ENCODE measurements around the gene OTUD6A. TPM values are rescaled to one million over a fixed set of nuclear protein-coding genes. Genes with fewer than 3 reads are reported as not detected.

Gene OTUD6A, protein sequence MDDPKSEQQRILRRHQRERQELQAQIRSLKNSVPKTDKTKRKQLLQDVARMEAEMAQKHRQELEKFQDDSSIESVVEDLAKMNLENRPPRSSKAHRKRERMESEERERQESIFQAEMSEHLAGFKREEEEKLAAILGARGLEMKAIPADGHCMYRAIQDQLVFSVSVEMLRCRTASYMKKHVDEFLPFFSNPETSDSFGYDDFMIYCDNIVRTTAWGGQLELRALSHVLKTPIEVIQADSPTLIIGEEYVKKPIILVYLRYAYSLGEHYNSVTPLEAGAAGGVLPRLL
- total RNA-seq, result not detected

GRCh38 chrX:70062076-70062475 is at the start of gene OTUD6A:
TSS of gene OTUD6A (plus strand) at chrX:70062457. CDS start at chrX:70062525, 68 bp downstream.
- no peaks in the 10 kb centered on the region for H3K4me1 Mint-ChIP-seq
- no peak within 1 kb of the TSS for H3K27ac Mint-ChIP-seq
- DNase-seq, result no peak
- CTCF ChIA-PET, result no interaction called here
- H3K36me3 Mint-ChIP-seq, result no peaks in the 10 kb centered on the region
- no peak for ATAC-seq
- peaks cover 9% of the 10 kb centered on the region for H3K27me3 Mint-ChIP-seq
- H3K4me3 Mint-ChIP-seq, result no peak within 1 kb of the TSS
- no peaks in the 10 kb centered on the region for H3K9me3 Mint-ChIP-seq (ENCODE audit: low read depth)

DNA sequence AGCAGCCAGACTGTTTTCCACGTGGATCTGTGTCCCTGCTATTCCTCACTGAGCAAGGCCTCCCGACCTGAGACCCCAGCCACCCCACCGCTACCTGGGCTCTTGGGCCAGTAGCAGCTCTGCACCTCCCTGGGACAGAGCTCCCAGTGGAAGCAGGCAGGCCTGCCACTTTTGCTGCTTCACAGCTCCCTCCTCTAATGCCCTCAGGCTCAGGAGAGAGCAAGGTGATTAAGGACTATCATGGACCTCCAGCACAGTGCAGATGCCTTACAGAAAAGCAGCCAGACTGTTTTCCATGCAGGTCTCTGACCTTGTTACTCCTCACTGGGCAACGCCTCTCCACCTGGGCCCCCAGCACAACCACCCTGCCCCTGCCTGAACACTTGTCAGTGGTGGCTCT is 49.5 kb upstream of the OTUD6A start:
- H3K4me3 Mint-ChIP-seq, result no peak overlapping the region
- CTCF ChIA-PET, result interaction anchor here (1.6 kb wide), 1 partner anchor 18 kb away, joined by 3 read pairs; no protein-coding TSS in a partner anchor
- ATAC-seq, result no peak

DNA sequence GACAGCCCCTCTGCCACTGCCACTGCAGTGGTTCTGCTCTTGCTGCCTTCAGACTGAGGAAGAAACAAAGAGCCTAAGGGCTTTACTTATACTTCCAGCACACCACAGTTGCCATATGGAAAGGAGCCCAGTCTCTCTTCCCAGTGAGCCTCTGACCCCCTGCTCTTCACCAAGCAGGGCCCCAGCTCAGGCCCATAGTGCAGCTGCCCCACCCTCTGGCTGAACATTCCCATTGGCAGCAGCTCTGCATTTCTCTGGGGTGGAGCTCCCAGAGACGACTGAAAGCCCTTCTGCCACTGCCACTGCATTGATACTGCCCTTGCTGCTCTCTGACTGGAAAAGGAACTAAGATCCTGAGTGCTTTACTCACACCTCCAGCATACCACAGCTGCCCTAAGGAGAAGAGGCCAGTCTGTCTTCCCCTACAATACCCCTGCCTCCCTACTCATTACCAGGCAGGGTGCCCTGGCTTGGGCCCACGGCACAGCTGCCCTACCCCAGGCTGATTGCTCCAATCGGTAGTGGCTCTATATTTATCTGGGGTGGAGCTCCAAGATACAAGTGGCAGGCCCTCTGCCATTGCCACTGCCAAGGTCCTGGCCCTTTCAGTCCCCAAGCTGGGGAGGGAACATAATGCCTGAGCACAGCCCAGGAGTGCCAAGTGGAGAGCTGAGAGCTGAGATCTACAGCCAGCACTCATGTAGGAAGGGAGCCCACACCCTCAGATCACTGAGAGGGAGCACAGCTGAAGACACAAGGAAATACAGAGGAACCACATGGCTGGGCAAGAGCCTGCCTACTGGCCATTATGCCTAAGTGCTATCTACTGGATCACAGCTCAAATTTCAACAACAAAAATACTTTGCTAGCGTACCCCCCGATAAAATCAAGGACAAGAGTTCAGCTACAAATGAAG is 48.5 kb upstream of the OTUD6A start:
- ATAC-seq (no peak), DNase-seq (no peak)
- peaks cover 6% of the 10 kb centered on the region for H3K27me3 Mint-ChIP-seq
- peaks cover 3% of the 10 kb centered on the region for H3K9me3 Mint-ChIP-seq (ENCODE audit: low read depth)
- no peak overlapping the region for H3K27ac Mint-ChIP-seq
- H3K4me1 Mint-ChIP-seq, result peaks cover 15% of the 10 kb centered on the region
- CTCF ChIA-PET, result interaction anchor here (1.6 kb wide), 1 partner anchor 17 kb away, joined by 3 read pairs; no protein-coding TSS in a partner anchor
- H3K36me3 Mint-ChIP-seq, result no peaks in the 10 kb centered on the region
- H3K4me3 Mint-ChIP-seq, result no peak overlapping the region

More for the DNA sequence above, 49.5 kb upstream of the OTUD6A start:
- DNase-seq, result no peak
- peaks cover 4% of the 10 kb centered on the region for H3K27me3 Mint-ChIP-seq
- peaks cover 3% of the 10 kb centered on the region for H3K9me3 Mint-ChIP-seq (ENCODE audit: low read depth)
- H3K27ac Mint-ChIP-seq, result no peak overlapping the region
- H3K36me3 Mint-ChIP-seq, result no peaks in the 10 kb centered on the region
- H3K4me1 Mint-ChIP-seq, result peaks cover 15% of the 10 kb centered on the region

DNA sequence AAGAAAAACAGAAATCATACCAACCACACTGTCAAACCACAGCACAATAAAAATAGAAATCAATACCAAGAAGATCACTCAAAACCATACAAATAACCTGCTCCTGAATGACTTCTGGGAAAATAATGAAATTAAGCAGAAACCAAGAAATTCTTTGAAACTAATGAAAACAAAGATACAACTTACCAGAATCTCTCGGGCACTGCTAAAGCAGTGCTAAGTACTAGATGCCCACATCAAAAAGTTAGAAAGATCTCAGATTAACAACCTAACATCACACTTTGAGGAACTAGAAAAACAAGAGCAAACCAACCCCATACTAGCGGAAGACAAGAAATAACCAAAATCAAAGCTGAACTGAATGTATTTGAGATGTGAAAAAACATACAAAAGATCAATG is 45.7 kb upstream of the OTUD6A start:
- ATAC-seq, result no peak
- Mint-ChIP-seq H3K9me3 (ENCODE audit: low read depth) (peaks cover 3% of the 10 kb centered on the region), H3K36me3 (no peaks in the 10 kb centered on the region), H3K4me3 (no peak overlapping the region), H3K27ac (no peak overlapping the region), H3K4me1 (peaks cover 15% of the 10 kb centered on the region), H3K27me3 (peaks cover 6% of the 10 kb centered on the region)
- CTCF ChIA-PET, result interaction anchor here (0.8 kb wide), 1 partner anchor 13 kb away, joined by 4 read pairs; no protein-coding TSS in a partner anchor
- no peak for DNase-seq

DNA sequence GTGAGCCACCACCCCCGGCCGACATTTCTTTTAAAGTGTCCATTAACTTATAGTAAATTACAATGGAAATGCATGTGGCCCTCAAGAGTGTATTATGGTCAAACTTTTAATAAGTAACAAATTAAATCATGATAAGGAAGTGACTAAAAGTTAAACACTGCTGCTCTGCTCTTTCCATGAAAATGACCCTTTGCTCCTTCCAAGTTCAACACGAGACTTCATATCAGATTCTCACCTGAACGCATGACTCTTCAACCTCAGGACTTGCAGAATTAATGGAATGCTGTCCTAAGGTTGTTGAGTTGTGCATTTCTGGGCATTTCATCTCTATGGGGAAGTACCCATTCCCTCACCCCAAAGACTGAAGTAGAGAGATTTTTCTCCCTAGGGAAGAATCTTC is 39.6 kb upstream of the OTUD6A start:
- ATAC-seq (no peak), DNase-seq (no peak)
- Mint-ChIP-seq H3K4me1 (peaks cover 16% of the 10 kb centered on the region), H3K4me3 (no peak overlapping the region), H3K27ac (no peak overlapping the region), H3K27me3 (peaks cover 2% of the 10 kb centered on the region), H3K36me3 (no peaks in the 10 kb centered on the region), H3K9me3 (ENCODE audit: low read depth) (no peaks in the 10 kb centered on the region)
- CTCF ChIA-PET, result no interaction called here

GRCh38 chrX:70025464-70025863 is 36.8 kb upstream of the OTUD6A start:
- no peak overlapping the region for H3K27ac Mint-ChIP-seq

GRCh38 chrX:70026112-70026850 is 36.0 kb upstream of the OTUD6A start:
- DNase-seq, result no peak
- Mint-ChIP-seq H3K27ac (no peak overlapping the region), H3K4me3 (no peak overlapping the region), H3K9me3 (ENCODE audit: low read depth) (no peaks in the 10 kb centered on the region), H3K27me3 (no peaks in the 10 kb centered on the region), H3K4me1 (peaks cover 24% of the 10 kb centered on the region), H3K36me3 (no peaks in the 10 kb centered on the region)
- no peak for ATAC-seq
- CTCF ChIA-PET, result no interaction called here

More at GRCh38 chrX:70025464-70025863, 36.8 kb upstream of the OTUD6A start:
- DNase-seq (no peak), ATAC-seq (no peak)
- Mint-ChIP-seq H3K27me3 (no peaks in the 10 kb centered on the region), H3K36me3 (no peaks in the 10 kb centered on the region), H3K4me3 (no peak overlapping the region), H3K4me1 (peaks cover 20% of the 10 kb centered on the region), H3K9me3 (ENCODE audit: low read depth) (no peaks in the 10 kb centered on the region)
- CTCF ChIA-PET, result interaction anchor here (1.1 kb wide), 1 partner anchor 72 kb away, joined by 3 read pairs; no protein-coding TSS in a partner anchor

DNA sequence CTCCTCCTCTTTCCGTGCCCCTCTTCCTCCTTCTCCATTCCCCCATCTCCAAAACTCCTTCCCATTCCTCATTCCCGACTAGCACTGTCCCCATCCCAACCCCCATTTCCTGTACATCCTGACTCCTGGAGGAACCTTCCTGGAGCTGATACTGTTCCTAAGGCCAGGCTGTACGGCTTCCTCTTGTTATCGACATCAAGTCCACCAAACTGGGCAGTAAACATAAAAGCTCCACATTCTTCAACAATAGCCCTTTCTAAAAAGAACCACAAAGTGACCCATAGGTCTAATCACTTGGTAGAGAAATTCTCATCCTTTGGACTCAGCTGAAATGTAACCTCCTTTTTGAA is 35.4 kb upstream of the OTUD6A start:
- DNase-seq, result no peak
- Mint-ChIP-seq H3K27me3 (no peaks in the 10 kb centered on the region), H3K36me3 (no peaks in the 10 kb centered on the region), H3K4me3 (no peak overlapping the region), H3K27ac (no peak overlapping the region), H3K4me1 (peaks cover 24% of the 10 kb centered on the region), H3K9me3 (ENCODE audit: low read depth) (no peaks in the 10 kb centered on the region)
- CTCF ChIA-PET, result no interaction called here
- no peak for ATAC-seq

DNA sequence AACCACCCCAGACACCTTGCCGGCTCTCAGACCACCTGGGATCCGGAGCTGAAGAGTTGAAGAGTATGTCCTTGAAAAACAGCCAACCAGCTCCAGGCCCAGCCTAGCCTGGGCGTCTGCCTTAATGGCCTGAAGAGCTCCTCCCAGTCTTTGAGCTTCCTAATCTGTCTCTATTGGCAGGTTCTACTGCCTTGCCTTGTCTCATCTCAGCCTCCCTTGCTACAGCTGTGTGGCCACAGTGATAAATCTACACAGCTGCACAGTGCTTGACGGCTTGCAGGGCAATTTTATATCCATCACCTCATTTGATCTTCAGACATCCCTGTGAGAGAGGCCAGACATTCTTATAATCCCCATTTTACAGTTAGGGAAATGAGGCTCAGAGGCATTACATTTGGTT is 32.4 kb upstream of the OTUD6A start:
- Mint-ChIP-seq H3K36me3 (no peaks in the 10 kb centered on the region), H3K27ac (no peak overlapping the region)
- CTCF ChIA-PET, result interaction anchor here (0.9 to 3.1 kb wide), 7 partner anchors 11 to 492 kb away, joined by 3 to 13 read pairs (median 4); no protein-coding TSS in a partner anchor

DNA sequence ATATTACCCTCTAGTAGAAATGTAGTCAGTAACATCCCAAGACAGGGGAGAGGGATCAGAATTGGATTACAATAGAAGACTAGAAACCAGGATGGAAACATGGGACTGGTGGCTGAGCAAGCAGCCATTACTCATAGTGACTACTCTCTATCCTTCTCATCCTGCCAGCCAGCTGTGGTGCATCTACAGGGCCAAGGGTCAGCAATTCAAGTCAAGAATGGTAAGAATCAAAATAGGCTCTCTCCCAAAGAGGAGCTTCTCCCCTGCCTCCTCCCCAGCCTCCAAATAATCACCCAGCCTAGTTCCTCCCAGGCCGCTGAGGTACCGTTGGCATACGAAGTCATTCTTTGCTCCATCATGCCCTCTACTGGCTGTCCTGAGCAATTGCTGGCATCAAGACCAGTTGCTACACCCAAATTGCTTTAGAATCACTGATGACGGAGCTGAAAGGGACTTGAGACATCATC is 31.9 kb upstream of the OTUD6A start:
- CTCF ChIA-PET, result interaction anchor here (0.7 to 3.1 kb wide), 8 partner anchors 9 to 492 kb away, joined by 3 to 13 read pairs (median 4); no protein-coding TSS in a partner anchor
- no peak overlapping the region for H3K27ac Mint-ChIP-seq
- no peak overlapping the region for H3K4me3 Mint-ChIP-seq
- no peaks in the 10 kb centered on the region for H3K27me3 Mint-ChIP-seq
- DNase-seq (peak; percentile 54), ATAC-seq (peak; percentile 57)
- no peaks in the 10 kb centered on the region for H3K9me3 Mint-ChIP-seq (ENCODE audit: low read depth)
- H3K36me3 Mint-ChIP-seq, result no peaks in the 10 kb centered on the region
- H3K4me1 Mint-ChIP-seq, result peaks cover 25% of the 10 kb centered on the region

More for the DNA sequence above, 32.4 kb upstream of the OTUD6A start:
- ATAC-seq (no peak), DNase-seq (no peak)
- Mint-ChIP-seq H3K4me1 (peaks cover 26% of the 10 kb centered on the region), H3K9me3 (ENCODE audit: low read depth) (no peaks in the 10 kb centered on the region), H3K27me3 (no peaks in the 10 kb centered on the region), H3K4me3 (no peak overlapping the region)

GRCh38 chrX:70032792-70033191 is 29.5 kb upstream of the OTUD6A start:
- Mint-ChIP-seq H3K9me3 (ENCODE audit: low read depth) (no peaks in the 10 kb centered on the region), H3K4me1 (peaks cover 10% of the 10 kb centered on the region), H3K4me3 (no peak overlapping the region), H3K27ac (no peak overlapping the region), H3K36me3 (no peaks in the 10 kb centered on the region), H3K27me3 (no peaks in the 10 kb centered on the region)
- DNase-seq, result no peak
- no peak for ATAC-seq
- CTCF ChIA-PET, result interaction anchor here (0.6 to 1.6 kb wide), 3 partner anchors 65 to 589 kb away, joined by 3 to 8 read pairs (median 3); no protein-coding TSS in a partner anchor

GRCh38 chrX:70033348-70034051 is 28.8 kb upstream of the OTUD6A start:
- H3K27me3 Mint-ChIP-seq, result no peaks in the 10 kb centered on the region
- ATAC-seq (peak; percentile 53), DNase-seq (peak; percentile 48)
- no peak overlapping the region for H3K4me3 Mint-ChIP-seq
- H3K36me3 Mint-ChIP-seq, result no peaks in the 10 kb centered on the region
- H3K9me3 Mint-ChIP-seq (ENCODE audit: low read depth), result no peaks in the 10 kb centered on the region
- H3K27ac Mint-ChIP-seq, result no peak overlapping the region
- peaks cover 10% of the 10 kb centered on the region for H3K4me1 Mint-ChIP-seq
- CTCF ChIA-PET, result interaction anchor here (0.6 to 1.6 kb wide), 3 partner anchors 64 to 589 kb away, joined by 3 to 8 read pairs (median 3); no protein-coding TSS in a partner anchor
